Astrocyte of the cerebellum (primary cell): ENCODE results near the gene HPN.
"Not testable (repeated sequence)": the region's sequence is repeated elsewhere in the genome, so short reads cannot be mapped to it uniquely, and the experiment has no call there.

ENCODE experiments used
- DNase-seq: peaks from one replicate; pipeline ENCODE4 v3.0.0-alpha.2; 2011; ENCODE audit warnings: low read depth
- H3K4me3 ChIP-seq: 2 replicates; pipeline ENCODE4 v1.5.1; 2011; ENCODE audit warnings: mild to moderate bottlenecking, low read depth, low read length, moderate library complexity
- in situ Hi-C: cut with HindIII; loops from 2 replicates; pipeline ENCODE4 v1.10.0; 2017; ENCODE audit warnings: low sequenced_read_pairs
- TF ChIP-seq, protein P1 (sequence below): IDR thresholded peaks from 2 replicates; pipeline ENCODE4 v1.5.1; 2012; ENCODE audit warnings: low read length, low read depth, moderate library complexity, mild to moderate bottlenecking; ENCODE audit errors: missing control alignments

The HPN gene

DNA sequence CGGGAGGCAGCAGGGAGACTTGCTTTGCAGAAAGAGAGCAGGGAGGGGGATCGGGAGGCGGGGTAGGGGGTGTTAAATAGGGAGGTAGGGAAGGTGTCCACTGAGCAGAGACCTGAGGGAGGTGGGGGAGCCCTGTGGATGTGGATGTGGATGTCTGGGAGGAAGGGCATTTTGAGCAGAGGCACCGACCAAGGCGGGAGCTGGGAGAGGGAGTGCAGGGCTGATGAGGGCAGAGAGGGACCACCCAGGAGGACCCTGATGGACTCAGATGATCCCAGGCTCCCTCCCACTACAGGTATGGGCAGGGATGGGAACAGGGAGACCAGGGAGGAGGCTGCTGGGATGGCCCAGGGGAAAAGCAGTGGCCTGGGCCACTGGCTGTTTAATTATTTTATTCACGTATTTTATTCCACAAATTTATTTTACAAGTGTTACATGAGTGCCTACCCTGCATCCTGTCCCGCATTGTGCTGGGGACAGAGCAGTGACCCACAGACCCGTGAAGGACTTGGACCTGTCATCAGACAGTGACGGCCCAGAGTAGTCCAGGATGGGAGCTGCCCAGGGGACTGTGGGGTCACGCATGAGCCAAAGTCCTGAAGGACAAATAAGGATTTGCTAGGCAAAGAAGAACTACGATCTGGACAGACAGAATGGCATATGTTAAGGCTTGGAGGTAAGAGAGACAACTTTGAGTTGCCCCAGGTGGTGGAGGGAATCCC is 36.1 kb upstream of the HPN start:
- TF ChIP-seq, protein P1, sequence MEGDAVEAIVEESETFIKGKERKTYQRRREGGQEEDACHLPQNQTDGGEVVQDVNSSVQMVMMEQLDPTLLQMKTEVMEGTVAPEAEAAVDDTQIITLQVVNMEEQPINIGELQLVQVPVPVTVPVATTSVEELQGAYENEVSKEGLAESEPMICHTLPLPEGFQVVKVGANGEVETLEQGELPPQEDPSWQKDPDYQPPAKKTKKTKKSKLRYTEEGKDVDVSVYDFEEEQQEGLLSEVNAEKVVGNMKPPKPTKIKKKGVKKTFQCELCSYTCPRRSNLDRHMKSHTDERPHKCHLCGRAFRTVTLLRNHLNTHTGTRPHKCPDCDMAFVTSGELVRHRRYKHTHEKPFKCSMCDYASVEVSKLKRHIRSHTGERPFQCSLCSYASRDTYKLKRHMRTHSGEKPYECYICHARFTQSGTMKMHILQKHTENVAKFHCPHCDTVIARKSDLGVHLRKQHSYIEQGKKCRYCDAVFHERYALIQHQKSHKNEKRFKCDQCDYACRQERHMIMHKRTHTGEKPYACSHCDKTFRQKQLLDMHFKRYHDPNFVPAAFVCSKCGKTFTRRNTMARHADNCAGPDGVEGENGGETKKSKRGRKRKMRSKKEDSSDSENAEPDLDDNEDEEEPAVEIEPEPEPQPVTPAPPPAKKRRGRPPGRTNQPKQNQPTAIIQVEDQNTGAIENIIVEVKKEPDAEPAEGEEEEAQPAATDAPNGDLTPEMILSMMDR = no peak
- no peak for DNase-seq
- in situ Hi-C loops = no loop called here
- H3K4me3 ChIP-seq = no peak overlapping the region

- DNase-seq, in situ Hi-C loops, H3K4me3 ChIP-seq: not testable (repeated sequence)
Observed at GRCh38 chr19:35006007-35006341, 35.5 kb upstream of the HPN start.

DNA sequence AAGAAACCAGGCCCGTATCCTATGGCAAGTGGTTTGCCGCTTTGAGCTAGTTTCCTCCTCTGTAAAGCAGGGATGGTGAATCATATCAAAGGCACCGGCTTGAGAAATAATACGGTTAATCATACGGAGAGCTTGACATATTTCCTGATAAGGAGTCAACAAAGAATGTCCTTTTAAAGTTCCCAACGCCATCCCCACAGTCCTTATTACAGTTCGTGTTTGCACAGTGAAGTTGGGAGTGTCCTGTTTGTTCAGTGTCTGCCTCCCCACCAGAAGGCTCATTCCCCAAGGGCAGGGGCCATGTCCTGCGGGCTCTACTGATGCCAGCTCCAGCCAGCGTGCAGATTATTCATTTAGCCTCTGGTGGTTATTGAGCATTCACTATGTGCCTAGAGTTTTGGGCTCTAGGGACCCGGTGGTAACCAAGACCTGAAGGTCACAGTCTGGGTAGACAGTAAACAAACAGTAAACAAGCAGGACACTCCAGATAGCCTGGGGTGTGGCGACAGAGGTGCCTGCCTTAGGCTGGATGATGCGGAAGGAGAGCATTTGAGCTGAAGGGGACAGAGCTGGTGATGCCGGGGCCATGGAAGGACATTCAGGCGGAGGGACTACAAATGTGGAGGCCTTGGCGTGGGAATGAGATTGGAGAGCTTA is 35.1 kb upstream of the HPN start:
- TF ChIP-seq, protein P1 = no peak
- no peak overlapping the region for H3K4me3 ChIP-seq
- no peak for DNase-seq
- in situ Hi-C loops = no loop called here

DNA sequence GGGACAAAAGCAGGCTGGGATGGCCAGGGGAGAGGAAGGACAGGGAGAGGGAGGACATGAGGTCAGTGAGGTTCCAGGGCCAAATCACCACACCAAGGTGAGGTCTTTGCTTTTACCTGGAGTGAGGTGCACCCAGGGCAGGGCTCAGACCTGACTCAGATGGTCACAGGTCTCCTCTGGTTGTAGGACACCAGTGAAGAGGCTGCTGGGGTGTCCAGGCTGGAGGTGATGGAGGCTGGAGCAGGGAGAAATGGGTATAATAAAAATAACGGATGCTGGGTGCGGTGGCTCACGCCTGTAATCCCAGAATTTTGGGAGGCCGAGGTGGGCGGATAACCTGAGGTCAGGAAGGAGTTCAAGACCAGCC is 34.5 kb upstream of the HPN start:
- no peak for DNase-seq
- no peak overlapping the region for H3K4me3 ChIP-seq
- in situ Hi-C loops = no loop called here
- TF ChIP-seq, protein P1 = no peak

GRCh38 chr19:35007427-35007826 is 34.1 kb upstream of the HPN start:
- H3K4me3 ChIP-seq, in situ Hi-C loops, DNase-seq: not testable (repeated sequence)

DNA sequence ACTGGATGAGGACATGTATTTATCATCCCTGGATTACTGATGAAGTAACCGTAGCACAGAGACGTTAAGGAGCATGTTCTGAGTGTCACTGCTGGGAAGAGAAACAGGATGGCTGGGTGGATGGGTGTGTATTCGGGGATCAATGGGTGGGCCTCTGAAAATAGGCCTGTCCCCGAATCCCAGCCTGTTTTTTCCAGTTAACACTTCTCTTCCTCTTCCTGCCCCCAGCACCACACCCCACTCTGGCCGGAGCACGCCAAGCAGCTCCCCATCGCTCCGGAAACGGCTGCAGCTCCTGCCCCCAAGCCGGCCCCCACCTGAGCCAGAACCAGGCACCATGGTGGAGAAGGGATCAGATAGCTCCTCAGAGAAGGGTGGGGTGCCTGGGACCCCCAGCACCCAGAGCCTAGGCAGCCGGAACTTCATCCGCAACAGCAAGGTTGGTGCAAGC is 32.6 kb upstream of the HPN start:
- no peak for DNase-seq
- in situ Hi-C loops = no loop called here
- no peak overlapping the region for H3K4me3 ChIP-seq
- TF ChIP-seq, protein P1 = no peak

DNA sequence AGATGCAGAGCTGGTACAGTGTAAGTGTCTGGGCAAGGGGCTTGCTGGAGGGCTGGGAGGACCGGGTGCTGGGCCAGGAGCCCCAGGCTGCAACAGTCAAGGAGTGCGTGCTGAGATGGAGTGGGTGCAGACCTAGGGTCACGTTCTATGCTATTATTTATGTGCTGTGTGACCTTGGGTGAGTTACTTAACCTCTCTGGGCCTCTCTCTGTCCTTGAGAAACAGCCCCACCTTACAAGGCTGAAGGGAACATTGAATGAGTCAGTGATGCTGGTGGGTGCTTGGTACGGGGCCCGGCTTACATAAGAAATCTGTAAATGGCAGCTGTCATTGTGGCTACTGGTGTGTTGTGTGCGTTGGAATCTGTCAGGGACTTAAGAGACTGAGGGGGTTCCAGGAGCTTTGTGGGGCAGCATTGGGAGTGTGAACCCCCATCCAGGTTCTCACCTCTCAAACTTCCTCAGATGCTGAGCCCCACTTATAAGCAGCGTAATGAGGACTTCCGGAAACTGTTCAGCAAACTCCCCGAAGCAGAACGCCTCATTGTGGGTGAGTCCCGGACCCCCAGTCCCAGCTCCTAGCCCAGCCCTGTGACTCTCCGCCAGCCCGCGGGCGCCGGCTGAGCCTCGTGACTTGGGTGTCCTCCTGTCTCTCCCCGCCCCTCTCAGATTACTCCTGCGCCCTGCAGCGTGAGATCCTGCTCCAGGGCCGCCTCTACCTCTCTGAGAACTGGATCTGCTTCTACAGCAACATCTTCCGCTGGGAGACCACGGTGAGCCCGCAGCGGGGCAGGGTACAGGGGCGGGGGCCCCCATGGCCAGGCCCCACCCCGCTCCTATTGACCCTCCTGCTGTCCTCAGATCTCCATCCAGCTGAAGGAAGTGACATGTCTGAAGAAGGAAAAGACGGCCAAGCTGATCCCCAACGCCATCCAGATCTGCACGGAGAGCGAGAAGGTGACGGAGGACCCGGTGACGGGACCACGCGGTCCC is 31.8 kb upstream of the HPN start:
- no peak for DNase-seq
- in situ Hi-C loops = no loop called here
- H3K4me3 ChIP-seq = no peak overlapping the region
- TF ChIP-seq, protein P1 = no peak
